GM19328 (cell line): ENCODE measurements around the gene AMOTL2.

Source experiments
- ATAC-seq: cut with Tn5 transposase; IDR thresholded peaks from one replicate; pipeline ENCODE4 v1.9.1; 2021; ENCODE audit warnings: mild to moderate bottlenecking, moderate library complexity; ENCODE audit not compliant: unreplicated experiment

Gene AMOTL2

DNA sequence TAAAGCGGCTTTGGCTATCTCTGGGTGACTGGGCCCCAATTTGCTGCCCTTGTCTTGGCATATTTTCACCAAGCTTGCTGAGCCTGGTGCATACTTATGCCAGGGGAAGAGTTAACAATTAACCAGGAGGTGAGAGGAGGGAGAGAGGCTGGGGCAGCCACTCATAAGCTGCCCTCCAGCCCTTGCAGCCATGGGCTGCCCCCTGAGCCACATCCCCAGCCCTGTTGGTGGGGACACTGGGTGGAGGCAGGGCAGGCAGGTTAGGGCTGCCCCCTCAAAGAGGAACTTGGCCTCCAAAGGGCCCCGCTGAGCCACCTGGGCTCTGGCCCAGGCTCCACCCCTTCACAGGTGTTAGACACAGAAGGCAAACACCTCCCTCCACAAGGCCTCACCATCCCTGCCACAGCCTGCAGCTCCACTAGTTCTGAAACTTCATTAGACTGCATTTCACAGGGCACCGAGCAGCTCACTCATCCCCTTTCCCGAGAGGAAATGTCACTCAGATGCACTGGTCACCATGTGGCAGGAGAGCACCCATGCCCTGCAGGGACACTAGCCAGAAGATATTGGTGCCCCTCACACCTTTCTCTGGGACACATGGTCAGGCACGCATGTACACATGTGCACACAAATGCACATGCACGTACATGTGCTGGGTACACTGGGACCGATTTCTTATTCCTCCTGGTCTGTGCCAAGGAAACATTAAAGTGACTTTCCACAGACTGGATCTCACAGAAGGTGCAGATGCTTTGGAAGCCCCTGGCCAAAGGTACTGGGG is 20.2 kb downstream of the AMOTL2 start:
- no peak for ATAC-seq

DNA sequence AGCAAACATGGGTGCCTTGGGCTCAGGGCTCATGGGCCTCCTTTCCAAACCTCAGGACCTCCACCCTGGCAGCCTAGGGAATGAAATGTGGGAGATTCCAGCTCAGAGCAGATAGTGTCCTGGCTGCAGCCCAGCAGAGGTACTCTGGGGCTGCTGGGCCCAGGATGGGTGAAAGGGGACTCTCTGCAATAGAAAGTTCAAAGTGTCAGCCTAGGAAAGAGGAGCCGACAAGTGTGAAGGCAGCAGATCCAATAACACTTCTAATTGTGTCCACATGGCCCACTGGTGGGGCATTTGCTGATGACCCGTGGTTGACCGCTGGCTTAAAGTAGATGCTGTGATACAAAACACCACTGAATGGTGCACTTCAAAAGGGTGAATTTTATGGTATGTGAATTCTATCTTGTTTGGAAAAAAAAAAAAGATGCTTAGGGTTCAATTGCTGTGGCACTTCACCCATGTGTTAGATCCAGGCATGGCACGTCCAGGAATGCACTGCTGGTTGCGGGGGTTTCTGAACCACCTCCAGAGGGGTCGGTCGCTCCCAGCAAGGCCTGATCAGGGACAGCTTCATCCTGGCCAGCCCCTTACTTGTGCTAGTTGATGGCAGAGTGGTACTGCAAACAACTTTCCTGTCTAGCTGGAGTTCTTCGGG is 20.9 kb downstream of the AMOTL2 start:
- no peak for ATAC-seq

- no peak for ATAC-seq
These were observed 22.1 kb downstream of the AMOTL2 start for GRCh38 chr3:134352031-134352671.

DNA sequence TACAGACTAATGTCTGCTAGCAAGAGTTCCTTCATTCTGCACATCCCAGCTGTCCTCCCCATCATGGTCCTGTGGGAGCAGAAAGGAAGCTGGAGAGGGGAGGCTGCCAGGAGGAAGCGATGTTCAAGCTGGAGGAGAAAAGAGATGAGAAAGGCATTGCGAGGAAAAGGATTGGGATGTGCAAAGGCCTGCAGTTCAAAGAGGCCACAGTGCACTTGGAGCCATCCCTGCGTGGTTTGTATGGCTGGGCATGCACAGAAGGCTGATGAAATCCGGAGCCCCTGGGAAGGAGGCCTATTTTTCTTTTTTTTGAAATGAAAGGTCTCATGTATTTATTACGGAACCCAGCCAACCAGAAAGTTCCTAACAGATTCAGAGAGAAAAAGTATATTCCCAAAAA is 22.8 kb downstream of the AMOTL2 start:
- no peak for ATAC-seq

- no peak for ATAC-seq
These were observed 23.4 kb downstream of the AMOTL2 start for GRCh38 chr3:134350861-134351311.

DNA sequence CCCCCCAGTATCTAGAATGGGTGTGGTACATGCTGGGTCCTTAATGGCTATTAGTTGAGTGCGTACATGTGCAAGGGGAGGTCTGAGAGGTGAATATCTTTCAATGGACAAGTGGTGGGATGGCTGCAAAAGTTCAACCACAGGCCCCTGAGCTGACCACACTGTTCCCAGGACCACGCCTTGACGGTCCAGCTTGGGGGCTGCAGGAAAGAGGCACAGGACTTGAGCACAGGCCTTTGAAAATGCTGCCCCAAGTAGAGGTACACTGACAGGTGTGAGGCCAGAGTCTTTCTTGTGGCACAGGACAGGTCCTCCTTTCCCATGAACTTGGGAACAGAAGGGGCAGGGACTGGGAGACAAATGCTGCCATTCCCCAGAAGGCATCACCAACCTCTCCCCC is 24.0 kb downstream of the AMOTL2 start:
- no peak for ATAC-seq

- ATAC-seq, result no peak
These were observed 25.7 kb downstream of the AMOTL2 start for GRCh38 chr3:134348524-134348923.

DNA sequence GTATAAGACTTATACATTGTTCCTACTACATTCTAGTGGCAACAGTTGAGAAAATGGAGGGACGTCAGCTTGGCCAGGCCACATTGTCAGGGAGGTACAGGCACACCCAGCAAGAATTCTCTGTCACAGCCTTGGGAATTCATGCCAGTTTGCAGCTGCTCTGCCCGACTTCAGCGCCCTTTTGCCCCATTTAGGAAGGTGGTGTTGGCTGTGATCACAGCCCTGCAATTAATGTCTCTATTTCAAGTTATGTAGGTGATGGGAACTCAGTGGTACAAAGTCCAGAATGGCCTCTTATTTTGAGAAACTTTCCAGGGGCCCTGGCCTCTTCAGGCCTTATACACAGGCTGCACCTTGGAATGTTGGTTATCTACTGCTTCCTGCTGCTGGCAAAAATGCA is 26.7 kb downstream of the AMOTL2 start:
- ATAC-seq, result no peak

- ATAC-seq, result no peak
These were observed 27.5 kb downstream of the AMOTL2 start for GRCh38 chr3:134346744-134347143.

DNA sequence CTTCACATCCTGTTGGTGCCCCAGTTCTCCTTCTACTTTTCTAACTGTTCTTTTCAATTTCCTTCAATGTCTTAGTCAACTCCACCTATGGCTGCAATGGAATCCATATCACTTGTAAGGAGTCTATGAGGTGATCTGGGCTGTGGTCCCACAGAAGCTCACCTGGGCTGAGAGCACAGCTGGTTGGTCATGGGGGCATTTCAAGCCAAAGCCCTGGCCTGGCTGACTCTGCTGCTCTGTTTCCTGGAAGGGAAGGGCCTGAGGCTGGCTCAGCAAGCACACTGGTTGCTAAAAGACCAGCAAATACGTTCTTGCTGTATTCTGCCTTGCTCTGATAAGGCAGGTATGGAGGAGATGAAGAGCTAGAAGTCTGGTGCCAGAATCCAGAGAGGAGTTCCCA is 29.0 kb downstream of the AMOTL2 start:
- ATAC-seq, result no peak

DNA sequence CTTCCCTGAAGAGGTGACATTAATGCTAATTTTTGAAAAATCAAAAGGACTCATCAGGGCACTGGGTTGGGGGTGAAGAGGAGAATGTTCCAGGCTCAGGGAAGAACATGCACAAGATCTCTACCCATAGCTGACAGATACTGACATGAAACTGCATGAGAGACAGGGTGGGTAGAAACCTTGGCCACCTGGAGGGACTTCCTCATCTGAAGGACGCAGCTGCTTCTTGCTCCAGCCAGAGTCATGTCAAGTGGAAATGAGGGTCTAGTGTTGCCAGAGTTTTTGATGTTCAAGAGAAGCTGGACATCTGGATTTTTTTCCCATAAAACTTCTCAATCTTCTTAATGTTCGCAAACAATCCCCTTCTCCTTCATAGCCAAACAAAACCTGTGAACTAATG is 29.7 kb downstream of the AMOTL2 start:
- no peak for ATAC-seq

DNA sequence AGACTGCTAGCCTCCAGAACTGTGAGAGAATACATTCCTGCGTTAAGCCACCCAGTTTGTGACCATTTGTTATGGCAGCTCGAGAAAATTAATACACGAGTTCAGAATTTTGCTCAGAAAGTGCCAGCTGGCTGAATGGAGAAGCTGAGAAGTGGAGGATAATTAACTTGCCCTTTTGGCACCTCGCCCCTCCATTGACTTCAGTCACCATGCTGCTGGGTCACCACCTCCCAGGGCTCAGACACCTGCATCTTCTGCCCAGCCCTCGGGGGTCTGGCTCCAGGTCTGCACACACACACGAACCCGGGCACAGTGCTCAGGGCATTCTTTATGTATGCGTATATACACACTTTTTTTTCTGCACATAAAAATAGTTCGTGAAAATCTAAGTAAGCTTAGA is 32.0 kb downstream of the AMOTL2 start:
- no peak for ATAC-seq

- ATAC-seq, result no peak
These were observed 32.9 kb downstream of the AMOTL2 start for GRCh38 chr3:134341389-134341788.

DNA sequence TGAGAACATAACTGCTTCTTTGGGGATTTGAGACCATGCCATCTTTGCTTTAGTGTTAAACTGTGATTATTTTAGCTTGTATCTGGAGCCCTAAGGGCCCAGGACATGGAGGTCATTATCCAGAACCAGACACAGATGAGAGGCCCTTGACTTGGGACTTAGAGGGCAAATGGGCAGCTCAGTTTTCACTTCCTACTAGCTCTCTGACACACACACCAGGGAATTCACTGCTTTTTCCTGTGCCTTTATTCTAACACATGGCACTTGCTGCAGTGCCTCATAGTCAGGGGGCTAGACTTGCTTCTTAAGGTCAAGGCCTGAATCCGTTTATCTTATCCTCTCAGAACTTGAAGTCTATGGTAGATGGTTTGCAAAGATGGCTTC is 33.3 kb downstream of the AMOTL2 start:
- no peak for ATAC-seq

DNA sequence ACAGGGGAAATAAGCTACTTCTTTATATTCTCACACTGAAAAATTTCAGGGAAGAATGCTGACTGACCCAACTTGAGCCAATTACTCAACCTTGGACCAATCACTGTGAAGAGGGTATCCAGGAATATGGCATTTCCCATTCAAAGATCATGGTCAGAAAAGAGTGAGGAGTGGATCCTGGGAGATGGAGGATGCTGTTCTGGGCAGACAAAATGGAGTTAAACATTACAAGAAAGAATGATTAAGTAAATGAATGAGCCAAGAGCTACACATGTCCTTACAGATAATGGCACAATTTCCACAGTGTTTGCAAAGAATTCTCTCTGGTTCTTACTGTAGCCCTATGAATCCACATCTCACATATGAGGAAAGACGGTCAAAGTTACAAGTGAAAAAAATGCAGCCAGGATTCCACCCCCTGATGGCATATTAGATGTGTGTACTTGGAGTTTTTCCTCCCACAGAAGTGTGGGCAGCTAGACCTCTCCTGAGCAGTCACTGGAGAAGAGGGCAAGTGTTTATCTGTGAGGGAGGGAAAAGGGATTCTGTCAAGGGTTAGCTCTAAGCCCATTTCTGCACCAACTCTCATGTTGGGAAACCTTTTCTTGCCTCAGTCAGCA is 33.8 kb downstream of the AMOTL2 start:
- ATAC-seq, result no peak

- no peak for ATAC-seq
These were observed 34.3 kb downstream of the AMOTL2 start for GRCh38 chr3:134339913-134340312.

- ATAC-seq, result no peak
These were observed 34.9 kb downstream of the AMOTL2 start for GRCh38 chr3:134339331-134339730.

DNA sequence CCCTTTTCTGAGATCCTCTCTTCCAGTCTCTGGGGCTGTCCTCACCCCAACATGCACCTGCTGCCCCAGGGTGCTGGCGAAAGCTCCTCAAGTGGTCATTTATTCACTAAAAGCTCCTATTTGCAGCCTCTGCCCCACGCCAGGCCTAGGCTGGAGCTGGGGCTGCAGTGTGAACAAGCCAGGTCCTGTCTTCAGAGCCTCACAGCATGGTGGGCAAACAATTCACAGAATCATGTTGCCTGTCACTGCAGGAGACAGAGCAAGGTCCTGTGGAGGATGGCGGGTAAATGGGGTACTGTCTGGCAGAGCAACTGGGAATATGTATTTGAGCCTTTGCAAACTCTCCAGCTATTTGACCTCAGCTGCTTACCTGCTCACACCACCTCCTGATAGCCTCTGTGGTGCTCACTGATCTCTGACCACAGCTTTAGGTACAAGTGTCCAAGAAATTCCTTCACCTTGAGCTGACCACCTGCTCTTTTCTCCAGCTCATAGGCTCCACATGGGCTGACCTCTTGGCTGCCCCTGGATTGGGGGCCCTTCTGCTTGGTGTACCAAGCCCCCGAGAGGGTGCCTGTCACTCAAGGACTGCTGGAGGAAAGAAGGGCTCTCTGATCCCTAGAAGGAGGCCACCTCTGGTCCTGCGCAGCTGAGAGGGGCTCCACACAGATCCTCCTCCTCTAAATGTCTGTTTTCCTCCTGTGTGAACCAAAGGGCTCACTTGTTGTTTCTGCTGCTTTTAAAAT is 35.6 kb downstream of the AMOTL2 start:
- no peak for ATAC-seq

- ATAC-seq, result no peak
These were observed 36.1 kb downstream of the AMOTL2 start for GRCh38 chr3:134338201-134338512.

DNA sequence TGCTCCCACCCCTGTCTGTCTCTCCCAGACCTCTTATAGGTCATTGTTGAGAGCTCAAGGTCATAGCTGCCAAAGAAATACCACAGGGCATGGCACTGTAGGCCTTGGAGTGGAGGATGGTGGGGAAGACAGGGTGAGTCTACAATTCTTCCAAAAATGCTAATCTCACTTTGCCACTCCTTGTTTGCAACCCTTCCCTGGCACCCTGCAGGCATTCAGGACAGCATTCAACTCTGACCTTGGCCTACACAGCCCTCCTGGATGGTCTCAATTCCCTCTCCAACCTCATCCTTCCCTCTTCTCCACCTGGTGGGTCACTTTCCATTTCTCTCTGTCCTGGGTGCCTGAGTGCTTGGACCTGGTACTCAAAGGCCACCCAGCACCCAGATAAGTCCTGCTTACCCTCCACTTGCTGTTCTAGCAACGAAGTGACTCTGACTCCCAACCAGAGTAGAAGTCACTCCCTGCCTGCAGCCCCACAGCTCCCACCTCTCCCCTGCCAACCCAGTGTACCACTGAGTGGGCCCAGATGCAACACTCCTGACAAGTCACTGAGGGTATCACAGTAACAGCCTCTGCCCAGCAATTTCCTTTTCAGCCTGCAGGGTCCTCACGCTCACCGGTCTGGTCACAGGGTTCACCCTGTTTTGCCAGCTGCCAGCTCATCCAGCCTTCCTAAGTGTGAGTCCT is 36.6 kb downstream of the AMOTL2 start:
- no peak for ATAC-seq

- no peak for ATAC-seq
These were observed 37.2 kb downstream of the AMOTL2 start for GRCh38 chr3:134337071-134337482.
